NCI-H526 treated with DMSO at 0.1 percent for 48 hours (cell line): Measurements from ENCODE around the gene ENTR1.
"Not testable (repeated sequence)": the region's sequence is repeated elsewhere in the genome, so short reads cannot be mapped to it uniquely, and the experiment has no call there.

Experiments
- DNase-seq: peaks from one replicate; lab custom pipeline; 2025; lab: John Stamatoyannopoulos, UW

Gene ENTR1

GRCh38 chr9:136419092-136419420 is 8.6 kb upstream of the ENTR1 start:
- no peak for DNase-seq

- no peak for DNase-seq
These were observed 8.0 kb upstream of the ENTR1 start for GRCh38 chr9:136418182-136419091.

- no peak for DNase-seq
These were observed 6.5 kb upstream of the ENTR1 start for GRCh38 chr9:136416914-136417313.

- no peak for DNase-seq
These were observed 6.0 kb upstream of the ENTR1 start for GRCh38 chr9:136416427-136416826.

GRCh38 chr9:136412962-136413361 is 2.5 kb upstream of the ENTR1 start:
- no peak for DNase-seq

- no peak for DNase-seq
These were observed 964 bp upstream of the ENTR1 start for GRCh38 chr9:136411378-136411777.

GRCh38 chr9:136409557-136410455 is 608 bp downstream of the ENTR1 start:
- DNase-seq, result no peak

GRCh38 chr9:136407911-136408310 is 2.5 kb downstream of the ENTR1 start:
- no peak for DNase-seq

- DNase-seq, result not testable (repeated sequence)
These were observed 3.4 kb downstream of the ENTR1 start for GRCh38 chr9:136407061-136407460.

- DNase-seq, result not testable (repeated sequence)
These were observed 4.5 kb downstream of the ENTR1 start for GRCh38 chr9:136405904-136406303.

GRCh38 chr9:136405481-136405880 is 4.9 kb downstream of the ENTR1 start:
- no peak for DNase-seq

GRCh38 chr9:136404801-136405136 is 5.6 kb downstream of the ENTR1 start:
- DNase-seq, result no peak

GRCh38 chr9:136403915-136404800 is 6.3 kb downstream of the ENTR1 start:
- DNase-seq, result no peak

GRCh38 chr9:136403538-136403914 is 6.9 kb downstream of the ENTR1 start:
- no peak for DNase-seq

- no peak for DNase-seq
These were observed 8.3 kb downstream of the ENTR1 start for GRCh38 chr9:136402067-136402466.

- DNase-seq, result no peak
These were observed 9.1 kb downstream of the ENTR1 start for GRCh38 chr9:136401173-136401922.

- DNase-seq, result peak; percentile 30
These were observed 10.2 kb downstream of the ENTR1 start, which contains the start of gene SNAPC4 for GRCh38 chr9:136400038-136400834. Gene SNAPC4 (minus strand): TSS chr9:136400170. CDS start chr9:136398428, 1,742 bp downstream.

- DNase-seq, result no peak
These were observed 11.0 kb downstream of the ENTR1 start for GRCh38 chr9:136399176-136400037.

- no peak for DNase-seq
These were observed 12.1 kb downstream of the ENTR1 start for GRCh38 chr9:136398286-136398685.
